Caco-2 (cell line): ENCODE results near the gene UMAD1. TPM values are rescaled to one million over a fixed set of nuclear protein-coding genes. Genes with fewer than 3 reads are reported as not detected.

Experiments used
- BruUV-seq: library from RNA; stranded (reverse); fragments of 400-500 nt; replicated peaks from 2 replicates; lab custom pipeline; 2021; lab: Mats Ljungman, UMichigan
- CTCF ChIA-PET: fragments of 300-600 bp; sonication (Branson Sonifier 250); formaldehyde crosslinking; loops from one replicate; lab custom pipeline; 2022; ENCODE audit warnings: antibody characterized with exemption; lab: Charles Lee
- POLR2A ChIA-PET: fragments of 300-600 bp; sonication (Branson Sonifier 250); formaldehyde crosslinking; loops from one replicate; lab custom pipeline; 2022; ENCODE audit warnings: antibody characterized with exemption; lab: Charles Lee
- DNase-seq, 2 experiments: peaks; one replicate each; pipeline versions ENCODE4 v3.0.0 to v3.0.0-alpha.2; 2020 to 2022
- H3K27me3 ChIP-seq: replicated peaks from 2 replicates; pipeline ENCODE4 v1.6.0; 2011; ENCODE audit warnings: low read length; ENCODE audit not compliant: control insufficient read depth, insufficient read depth
- H3K36me3 ChIP-seq: 2 replicates; pipeline ENCODE4 v1.5.1; 2011; ENCODE audit warnings: low read length; ENCODE audit not compliant: control insufficient read depth, insufficient read depth
- H3K4me1 ChIP-seq: fragments of 250-450 bp; sonication (Bioruptor Pico); 2 replicates; pipeline ENCODE4 v1.5.1; 2020; ENCODE audit warnings: mild to moderate bottlenecking
- H3K4me3 ChIP-seq: 2 replicates; pipeline ENCODE4 v1.5.1; 2011; ENCODE audit warnings: low read depth, mild to moderate bottlenecking, control low read depth, low read length
- H3K9me3 ChIP-seq: fragments of 250-450 bp; sonication (Bioruptor Pico); 2 replicates; pipeline ENCODE4 v1.5.1; 2020; ENCODE audit warnings: mild to moderate bottlenecking, moderate library complexity
- H3K27ac Mint-ChIP-seq: one replicate; pipeline ENCODE4 v1.8.0; 2022; ENCODE audit warnings: mixed read lengths; ENCODE audit not compliant: unreplicated experiment
- H3K27me3 Mint-ChIP-seq: one replicate; pipeline ENCODE4 v1.8.0; 2022; ENCODE audit warnings: mixed read lengths; ENCODE audit not compliant: insufficient read depth, unreplicated experiment
- H3K36me3 Mint-ChIP-seq: one replicate; pipeline ENCODE4 v1.8.0; 2022; ENCODE audit warnings: mild to moderate bottlenecking, mixed read lengths; ENCODE audit not compliant: insufficient read depth, unreplicated experiment
- H3K4me1 Mint-ChIP-seq: one replicate; pipeline ENCODE4 v1.8.0; 2022; ENCODE audit warnings: low read depth, mixed read lengths; ENCODE audit not compliant: unreplicated experiment
- H3K4me3 Mint-ChIP-seq: one replicate; pipeline ENCODE4 v1.8.0; 2022; ENCODE audit warnings: mild to moderate bottlenecking, moderate library complexity, mixed read lengths; ENCODE audit not compliant: unreplicated experiment
- H3K9me3 Mint-ChIP-seq: one replicate; pipeline ENCODE4 v1.8.0; 2022; ENCODE audit warnings: mixed read lengths; ENCODE audit not compliant: unreplicated experiment
- CTCF ChIP-seq, 2 experiments: fragments of 200-600 bp in 1 of 2; IDR thresholded peaks; 1 replicate in 1 of 2; 2 replicates in 1 of 2; pipeline versions ENCODE4 v1.5.1 to v1.8.0; 2011 to 2022; ENCODE audit warnings: antibody characterized with exemption in 1 of 2, control low read depth in 1 of 2, inconsistent platforms in 1 of 2, low read depth in 1 of 2, low read length in 1 of 2, mild to moderate bottlenecking in 1 of 2, moderate library complexity in 1 of 2; ENCODE audit not compliant: insufficient read depth in 1 of 2, severe bottlenecking in 1 of 2, unreplicated experiment in 1 of 2
- intact Hi-C: fragments of 100-400 bp; cut with micrococcal nuclease; formaldehyde crosslinking; loops from one replicate; pipeline ENCODE4 v1.10.0; 2022; ENCODE audit not compliant: unreplicated experiment
- total RNA-seq: library from RNA; stranded (reverse); gene quantifications from 2 replicates; pipeline ENCODE4 v1.2.3, GENCODE V29; 2022

The UMAD1 gene
- total RNA-seq, 1 experiment from 2014 or later = 20.0 TPM

DNA sequence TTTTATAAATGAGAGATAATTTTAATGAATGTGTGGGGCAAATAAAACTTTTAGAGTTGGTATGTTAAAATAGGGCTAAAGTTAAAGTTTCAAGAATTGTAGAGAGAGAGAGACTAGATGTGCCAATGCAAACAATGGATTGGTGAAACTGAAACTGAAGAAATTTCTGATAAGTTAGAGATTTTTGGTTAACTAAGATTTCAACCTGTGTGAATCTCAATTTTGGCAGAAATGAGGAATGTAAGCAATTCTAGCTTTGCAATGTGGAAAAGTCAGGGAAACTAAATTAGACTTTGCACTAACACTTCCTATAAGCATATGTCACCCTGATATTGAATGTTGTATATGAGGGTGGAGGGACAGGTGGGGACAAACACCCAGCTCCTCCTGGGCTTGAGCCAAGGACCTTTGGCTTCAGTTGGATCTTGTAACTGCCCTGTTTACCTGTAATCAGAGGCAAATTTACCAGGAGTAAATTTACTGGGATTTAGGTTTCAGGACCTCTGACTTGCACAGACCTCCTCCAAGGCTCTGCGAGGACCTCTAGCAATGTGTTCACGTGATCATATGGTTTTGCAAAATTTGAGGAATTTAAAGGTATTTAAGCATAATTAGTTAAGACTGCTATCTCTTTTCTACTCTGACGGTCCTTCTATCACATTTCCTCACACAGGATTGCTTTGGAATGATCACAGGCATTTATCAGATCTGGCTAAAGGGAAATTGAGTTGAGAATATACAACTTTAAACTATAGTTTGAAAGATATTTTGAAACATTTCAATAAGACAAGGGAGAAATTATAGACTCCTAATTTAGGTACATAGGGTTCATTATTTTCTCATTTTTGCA is 110.9 kb downstream of the UMAD1 start:
- ChIA-PET CTCF (no interaction called here), POLR2A (interaction anchor here (0.6 kb wide), 1 partner anchor 9 kb away, joined by 3 read pairs; no protein-coding TSS in a partner anchor)
- Histone ChIP-seq H3K27me3 (no peaks in the 10 kb centered on the region), H3K4me1 (peaks cover 9% of the 10 kb centered on the region; the same call in 1 of the 2 replicates), H3K9me3 (no peaks in the 10 kb centered on the region), H3K4me3 (no peak overlapping the region), H3K36me3 (no peaks in the 10 kb centered on the region)
- DNase-seq = no peak
- Mint-ChIP-seq H3K36me3 (no peaks in the 10 kb centered on the region), H3K27ac (no peak overlapping the region), H3K4me3 (no peak overlapping the region), H3K4me1 (peaks cover 12% of the 10 kb centered on the region), H3K9me3 (no peaks in the 10 kb centered on the region), H3K27me3 (no peaks in the 10 kb centered on the region)
- no peak for TF ChIP-seq CTCF (IDR thresholded peaks at IDR 0.05; ENCODE audit: insufficient read depth in 1 of 2, low read depth in 1 of 2, low read length in 1 of 2, severe bottlenecking in 1 of 2, unreplicated experiment in 1 of 2)
- BruUV-seq = no TSS peak
- intact Hi-C loops = no loop called here

DNA sequence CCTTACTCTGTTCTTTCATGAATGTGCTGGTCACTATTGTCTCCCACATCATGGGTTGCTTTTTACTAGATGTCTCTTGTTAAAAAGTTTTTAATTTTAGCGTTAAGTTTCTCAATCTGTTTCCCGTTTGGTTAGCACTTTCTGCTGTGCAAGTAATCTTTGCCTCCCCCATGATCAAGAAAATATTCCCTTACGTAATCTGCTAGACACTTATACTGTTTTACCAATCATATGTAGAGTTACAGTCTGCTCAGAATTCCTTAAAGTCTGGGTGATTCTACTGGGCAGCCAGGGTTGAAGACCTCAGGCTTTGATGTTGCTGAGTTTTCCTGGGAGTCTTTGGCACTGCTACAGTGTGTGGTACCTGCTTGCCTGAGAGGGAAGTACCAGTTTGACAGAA is 116.0 kb downstream of the UMAD1 start:
- H3K36me3 Mint-ChIP-seq = no peaks in the 10 kb centered on the region
- intact Hi-C loops = no loop called here
- no TSS peak for BruUV-seq
- Histone ChIP-seq H3K4me3 (no peak overlapping the region), H3K36me3 (no peaks in the 10 kb centered on the region), H3K9me3 (no peaks in the 10 kb centered on the region), H3K4me1 (peaks cover 6% of the 10 kb centered on the region; the same call in 1 of the 2 replicates), H3K27me3 (no peaks in the 10 kb centered on the region)
- ChIA-PET CTCF (no interaction called here), POLR2A (no interaction called here)
- no peak for DNase-seq
- peak overlapping the region; percentile 29 for H3K27ac Mint-ChIP-seq
- H3K4me1 Mint-ChIP-seq = peaks cover 6% of the 10 kb centered on the region
- no peak for TF ChIP-seq CTCF (IDR thresholded peaks at IDR 0.05; ENCODE audit: insufficient read depth in 1 of 2, low read depth in 1 of 2, low read length in 1 of 2, severe bottlenecking in 1 of 2, unreplicated experiment in 1 of 2)
- no peaks in the 10 kb centered on the region for H3K27me3 Mint-ChIP-seq
- no peaks in the 10 kb centered on the region for H3K9me3 Mint-ChIP-seq
- H3K4me3 Mint-ChIP-seq = no peak overlapping the region

DNA sequence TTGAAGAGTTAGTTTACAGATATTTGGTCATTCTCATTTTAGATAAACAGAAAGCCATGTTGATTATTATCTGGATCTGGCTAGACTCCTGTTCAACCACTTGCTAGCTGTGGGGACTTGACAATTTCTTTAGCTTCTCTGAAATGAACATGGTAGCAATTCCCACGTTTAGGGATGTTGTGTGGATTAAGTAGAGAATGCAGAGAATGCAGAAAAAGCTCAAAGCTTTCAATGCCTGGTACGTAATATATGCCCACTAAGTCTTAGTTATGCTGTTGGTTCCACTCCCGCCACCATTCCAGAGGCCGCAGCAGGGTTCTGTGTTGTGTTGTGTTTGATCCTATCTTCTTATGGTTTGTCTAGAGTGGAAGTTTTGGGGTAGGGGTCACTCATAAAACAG is 117.0 kb downstream of the UMAD1 start:
- no peaks in the 10 kb centered on the region for H3K36me3 Mint-ChIP-seq
- H3K9me3 Mint-ChIP-seq = no peaks in the 10 kb centered on the region
- Histone ChIP-seq H3K9me3 (no peaks in the 10 kb centered on the region), H3K4me3 (no peak overlapping the region), H3K27me3 (no peaks in the 10 kb centered on the region), H3K4me1 (peaks cover 10% of the 10 kb centered on the region; the same call in 1 of the 2 replicates), H3K36me3 (no peaks in the 10 kb centered on the region)
- no peak overlapping the region for H3K27ac Mint-ChIP-seq
- ChIA-PET POLR2A (no interaction called here), CTCF (no interaction called here)
- no peak for DNase-seq
- H3K4me1 Mint-ChIP-seq = peaks cover 12% of the 10 kb centered on the region
- no peak overlapping the region for H3K4me3 Mint-ChIP-seq
- no TSS peak for BruUV-seq
- intact Hi-C loops = no loop called here
- TF ChIP-seq CTCF (IDR thresholded peaks at IDR 0.05; ENCODE audit: insufficient read depth in 1 of 2, low read depth in 1 of 2, low read length in 1 of 2, severe bottlenecking in 1 of 2, unreplicated experiment in 1 of 2) = no peak
- H3K27me3 Mint-ChIP-seq = no peaks in the 10 kb centered on the region
